Measurements from ENCODE around the gene EPHA3. TPM values are rescaled to one million over a fixed set of nuclear protein-coding genes. Genes with fewer than 3 reads are reported as not detected.

Gene EPHA3
- total and polyA plus RNA-seq, 10 of the 15 experiments (the other 5 are each of a cell fraction or from before 2014, with no cell fraction given) = 0.03 to 39.0 (median 0.07) TPM; not detected in 4

- Histone ChIP-seq H3K4me3 (no peak overlapping the region), H3K9me3 (replicated peaks; ENCODE audit: control insufficient read depth, insufficient read depth, low read length) (no peaks in the 10 kb centered on the region), H3K4me1 (ENCODE audit: control insufficient read depth, insufficient read depth, low read length) (no peaks in the 10 kb centered on the region), H3K4me2 (ENCODE audit: control insufficient read depth, insufficient read depth) (no peak overlapping the region), H3K27ac (ENCODE audit: control insufficient read depth, insufficient read depth) (no peak overlapping the region), H2AFZ (ENCODE audit: control insufficient read depth, low read depth, low read length) (no peak overlapping the region), H4K20me1 (ENCODE audit: control insufficient read depth, insufficient read depth) (no peaks in the 10 kb centered on the region), H3K79me2 (ENCODE audit: control insufficient read depth, insufficient read depth, low read length) (no peaks in the 10 kb centered on the region), H3K27me3 (replicated peaks in 1 of 2; ENCODE audit: control insufficient read depth in 2 of 2, insufficient read depth in 2 of 2, low read length in 1 of 2) (no peaks in the 10 kb centered on the region), H3K9ac (ENCODE audit: control insufficient read depth, insufficient read depth, low read length) (no peak overlapping the region), H3K36me3 (ENCODE audit: control insufficient read depth in 2 of 2, insufficient read depth in 2 of 2, low read length in 1 of 2) (no peaks in the 10 kb centered on the region)
- RAD21 ChIA-PET (ENCODE audit: unreplicated experiment) = no interaction called here
- intact Hi-C loops (cut with micrococcal nuclease; ENCODE audit: unreplicated experiment) (no loop called here), in situ Hi-C loops (cut with MboI) (no loop called here)
- SMC1A ChIA-PET (ENCODE audit: uncharacterized antibody, unreplicated experiment) = interaction anchor here (0.6 kb wide), 1 partner anchor 31 kb away, joined by 3 read pairs; no protein-coding TSS in a partner anchor
- WGBS (ENCODE audit: insufficient coverage, insufficient replicate concordance, low lambda C conversion rate, missing lambda C conversion rate) = 48% methylated on average over 4 of the region's 4 CpGs
- ATAC-seq (no peak), DNase-seq (ENCODE audit: low read depth, low spot score) (no peak), FAIRE-seq (no peak)
- no peak for TF ChIP-seq POU2F2 (IDR thresholded peaks at IDR 0.05; ENCODE audit: borderline replicate concordance, low read depth, low read length)
- TF ChIP-seq E4F1 (IDR thresholded peaks at IDR 0.05; ENCODE audit: borderline replicate concordance, partially characterized antibody) = no peak
- no peak for TF ChIP-seq HDGF (IDR thresholded peaks at IDR 0.05)
- TF ChIP-seq HSF1 (IDR thresholded peaks at IDR 0.05; ENCODE audit: low read depth, low read length) = no peak
- TF ChIP-seq MEF2B (IDR thresholded peaks at IDR 0.05; ENCODE audit: partially characterized antibody, poor library complexity, severe bottlenecking) = no peak
- TF ChIP-seq EGR1 (IDR thresholded peaks at IDR 0.05; ENCODE audit: borderline replicate concordance in 1 of 2, low read depth in 2 of 2, low read length in 2 of 2) = no peak
- TF ChIP-seq SIN3A (IDR thresholded peaks at IDR 0.05; ENCODE audit: low read depth, low read length) = no peak
- TF ChIP-seq EP300 (IDR thresholded peaks at IDR 0.05; ENCODE audit: borderline replicate concordance in 1 of 2, control insufficient read depth in 1 of 2, low read depth in 2 of 2, low read length in 2 of 2) = no peak
- no peak for TF ChIP-seq SMARCA5 (IDR thresholded peaks at IDR 0.05)
- TF ChIP-seq SMAD5 (IDR thresholded peaks at IDR 0.05; ENCODE audit: low read depth) = no peak
- TF ChIP-seq MEF2A (IDR thresholded peaks at IDR 0.05; ENCODE audit: insufficient read depth, low read depth, low read length) = no peak
- no peak for TF ChIP-seq EED (IDR thresholded peaks at IDR 0.05; ENCODE audit: low read depth)
- no peak for TF ChIP-seq SUZ12 (IDR thresholded peaks at IDR 0.05; ENCODE audit: unreplicated experiment)
- no peak for TF ChIP-seq FOS (IDR thresholded peaks at IDR 0.05; ENCODE audit: borderline replicate concordance, extremely low read depth, insufficient read length)
- TF ChIP-seq BMI1 (IDR thresholded peaks at IDR 0.05; ENCODE audit: borderline replicate concordance) = no peak
- no peak for TF ChIP-seq PAX5 (IDR thresholded peaks at IDR 0.05; ENCODE audit: borderline replicate concordance, low read depth, low read length)
- no peak for TF ChIP-seq CTCF (IDR thresholded peaks at IDR 0.05 in 2 of 3, conservative IDR thresholded peaks at IDR 0.05 in 1 of 3; ENCODE audit: control insufficient read depth in 2 of 3, extremely low read depth in 1 of 3, insufficient read depth in 1 of 3, low read depth in 3 of 3, low read length in 3 of 3)
- TF ChIP-seq TBL1XR1 (IDR thresholded peaks at IDR 0.05; ENCODE audit: low read depth, low read length) = no peak
- no peak for TF ChIP-seq KAT2A (conservative IDR thresholded peaks at IDR 0.05; ENCODE audit: control insufficient read depth, low read depth, low read length)
- no TSS peak for BruUV-seq (replicated peaks)
- POLR2A ChIA-PET = no interaction called here
- CTCF ChIA-PET = interaction anchor here (0.6 to 1.0 kb wide), 2 partner anchors 16 to 20 kb away, joined by 3 read pairs; no protein-coding TSS in a partner anchor
Observed at GRCh38 chr3:89312141-89312540, 204.7 kb downstream of the EPHA3 start.

All from GM12878 (cell line).